ENCODE data around the gene TUBB1.

The TUBB1 gene

DNA sequence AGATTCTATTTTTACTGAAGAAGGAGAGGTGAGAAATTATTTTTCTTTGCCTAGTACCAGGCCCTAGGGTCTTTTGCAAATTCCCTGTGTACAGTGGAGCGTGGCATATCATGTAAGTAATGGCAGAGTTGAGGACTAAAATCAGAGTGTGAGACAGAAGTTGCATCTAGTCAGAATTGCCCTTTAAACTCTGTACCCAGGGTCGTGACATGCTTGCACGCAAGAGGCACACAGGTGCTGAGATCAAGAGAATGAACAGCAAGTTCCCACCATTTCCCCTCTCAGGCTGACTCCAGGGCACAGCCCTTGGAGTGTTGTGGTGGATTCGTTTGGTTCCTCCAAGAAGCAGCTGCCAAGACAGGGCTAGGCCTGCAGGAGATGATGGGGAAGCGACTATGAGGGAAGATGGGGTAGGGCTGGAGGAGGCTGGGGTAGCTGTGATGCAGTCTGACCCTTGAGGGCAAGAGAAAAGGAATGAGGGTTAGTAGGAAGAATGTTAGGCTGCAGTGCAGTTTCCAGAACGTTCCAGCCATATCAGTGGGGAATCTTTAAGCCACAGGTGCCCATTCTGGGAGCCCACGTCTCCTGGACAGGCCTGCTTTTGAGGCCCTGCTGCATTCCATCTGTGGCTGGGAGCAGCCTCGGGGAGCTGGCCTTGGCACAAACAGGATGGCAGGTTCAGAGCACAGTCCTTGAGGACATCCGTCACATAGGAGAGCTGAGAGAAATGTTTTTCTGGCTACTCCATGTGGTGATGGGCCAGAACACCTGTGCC, 31.3 kb upstream of the TUBB1 start:
- H3K4me3 ChIP-seq (ENCODE audit: low read depth, low read length), result no peak overlapping the region

GRCh38 chr20:58988565-58988882, 30.7 kb upstream of the TUBB1 start:
- DNase-seq (ENCODE audit: low read depth), result no peak
- H3K4me3 ChIP-seq (ENCODE audit: low read depth, low read length), result no peak overlapping the region

More for the DNA sequence above, 31.3 kb upstream of the TUBB1 start:
- no peak for DNase-seq (ENCODE audit: low read depth)

GRCh38 chr20:58989196-58989595, 30.0 kb upstream of the TUBB1 start:
- H3K4me3 ChIP-seq (ENCODE audit: low read depth, low read length), result no peak overlapping the region
- no peak for DNase-seq (ENCODE audit: low read depth)

GRCh38 chr20:58990651-58991445, 28.4 kb upstream of the TUBB1 start:
- no peak overlapping the region for H3K4me3 ChIP-seq (ENCODE audit: low read depth, low read length)
- DNase-seq (ENCODE audit: low read depth), result no peak

DNA sequence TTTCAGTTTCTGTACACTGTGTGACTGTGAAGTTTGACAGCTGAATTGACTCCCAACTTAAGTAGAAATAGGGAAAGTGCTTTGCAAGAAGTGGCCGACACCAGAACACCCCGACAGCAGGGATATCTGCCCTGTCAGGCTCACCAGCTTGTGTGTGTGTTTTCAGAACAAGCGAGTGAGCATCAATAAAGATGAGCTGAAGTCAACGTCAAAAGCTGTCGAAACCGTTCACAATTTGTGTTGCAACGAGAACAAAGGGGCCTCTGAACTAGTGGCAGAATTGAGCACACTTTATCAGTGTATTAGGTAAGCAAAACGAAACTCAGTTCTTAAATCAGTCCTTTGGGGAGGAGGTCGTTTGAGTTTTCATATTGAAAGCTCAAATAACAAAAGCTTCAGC, 27.5 kb upstream of the TUBB1 start:
- H3K4me3 ChIP-seq (ENCODE audit: low read depth, low read length), result no peak overlapping the region
- DNase-seq (ENCODE audit: low read depth), result no peak

DNA sequence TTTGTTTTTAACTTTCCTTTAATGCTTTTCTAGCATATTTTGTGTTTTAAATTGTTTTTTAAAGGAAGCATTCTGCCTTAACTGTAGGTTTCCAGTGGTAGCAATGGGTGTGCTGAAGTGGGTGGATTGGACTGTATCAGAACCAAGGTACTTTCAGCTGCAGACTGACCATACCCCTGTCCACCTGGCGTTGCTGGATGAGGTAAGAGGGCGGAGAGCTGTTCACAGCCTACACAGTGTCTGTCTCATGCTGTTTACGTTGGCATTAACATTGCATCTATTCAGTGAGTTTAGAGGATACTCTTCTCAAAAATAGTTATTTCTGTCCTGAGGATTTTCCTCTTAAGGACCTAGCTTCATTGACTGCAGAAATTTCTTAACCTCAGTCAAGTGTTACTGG, 26.3 kb upstream of the TUBB1 start:
- no peak overlapping the region for H3K4me3 ChIP-seq (ENCODE audit: low read depth, low read length)
- DNase-seq (ENCODE audit: low read depth), result no peak

- H3K4me3 ChIP-seq (ENCODE audit: low read depth, low read length), result no peak overlapping the region
- DNase-seq (ENCODE audit: low read depth), result no peak
Observed at GRCh38 chr20:58993332-58994248, 25.6 kb upstream of the TUBB1 start.

DNA sequence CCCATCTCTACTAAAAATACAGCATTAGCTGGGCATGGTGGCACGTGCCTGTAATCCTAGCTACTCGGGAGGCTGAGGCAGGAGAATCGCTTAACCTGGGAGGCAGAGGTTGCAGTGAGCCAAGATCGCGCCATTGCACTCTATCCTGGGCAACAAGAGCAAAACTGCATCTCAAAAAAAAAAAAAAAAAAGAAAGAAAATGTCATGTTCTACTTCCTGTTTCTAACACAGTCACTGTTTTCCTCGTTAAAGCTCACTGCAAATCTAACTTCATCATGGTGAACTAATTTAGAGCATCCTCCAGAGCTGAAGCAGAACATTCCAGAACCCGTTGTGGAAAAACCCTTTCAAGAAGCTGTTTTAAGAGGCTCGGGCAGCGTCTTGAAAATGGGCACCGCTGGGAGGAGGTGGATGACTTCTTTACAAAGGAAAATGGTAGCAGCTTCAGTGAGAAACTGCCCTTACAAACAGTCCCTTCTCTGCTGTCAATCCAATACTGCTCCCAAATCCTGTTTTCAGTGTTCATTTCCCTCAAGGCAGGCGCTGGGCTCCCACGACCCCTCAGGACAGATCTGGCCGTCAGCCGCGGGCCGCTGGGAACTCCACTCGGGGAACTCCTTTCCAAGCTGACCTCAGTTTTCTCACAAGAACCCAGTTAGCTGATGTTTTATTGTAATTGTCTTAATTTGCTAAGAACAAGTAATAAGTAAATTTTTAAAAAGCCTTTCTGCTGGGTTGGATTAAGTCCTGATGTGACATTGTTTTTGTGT, 24.7 kb upstream of the TUBB1 start:
- DNase-seq (ENCODE audit: low read depth), result no peak
- no peak overlapping the region for H3K4me3 ChIP-seq (ENCODE audit: low read depth, low read length)

DNA sequence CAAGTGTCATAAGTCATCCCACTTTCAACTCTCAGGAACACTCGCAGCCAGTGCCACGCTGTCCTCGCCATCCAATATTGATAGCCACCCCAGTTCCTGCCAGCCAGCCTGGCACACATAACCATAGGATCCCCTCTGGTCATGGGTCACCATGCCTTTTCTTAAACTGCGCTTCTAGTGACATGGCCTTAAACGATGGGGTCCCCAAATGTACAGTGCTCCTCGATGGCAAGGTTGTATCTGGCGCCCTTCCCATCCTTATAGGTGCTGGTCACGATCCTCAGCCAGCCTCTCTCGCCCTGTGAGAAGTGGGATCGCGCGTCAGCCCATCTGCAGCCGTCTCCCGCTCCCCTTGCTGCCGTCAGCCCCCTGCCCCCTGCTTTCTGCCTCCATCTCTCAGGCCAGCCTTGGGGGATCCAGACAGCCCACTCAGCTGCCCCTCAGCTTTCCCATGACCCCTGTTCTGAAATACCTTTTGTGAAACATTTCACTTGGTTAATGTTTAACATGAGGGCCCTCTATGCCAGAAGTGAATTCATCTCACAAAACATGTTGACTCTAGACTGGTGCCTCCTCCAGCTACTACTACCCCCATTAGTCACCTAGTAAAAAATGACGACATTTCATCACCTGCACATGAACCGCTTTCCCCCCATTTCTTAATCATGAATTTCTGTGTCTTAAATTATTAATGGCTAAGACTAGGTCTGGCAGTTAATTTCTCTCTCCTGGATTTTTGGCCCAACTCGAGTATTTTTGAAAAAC, 23.6 kb upstream of the TUBB1 start:
- no peak for DNase-seq (ENCODE audit: low read depth)
- H3K4me3 ChIP-seq (ENCODE audit: low read depth, low read length), result no peak overlapping the region

- H3K4me3 ChIP-seq (ENCODE audit: low read depth, low read length), result no peak overlapping the region
- DNase-seq (ENCODE audit: low read depth), result no peak
Observed at GRCh38 chr20:58996226-58996611, 23.0 kb upstream of the TUBB1 start.

- no peak overlapping the region for H3K4me3 ChIP-seq (ENCODE audit: low read depth, low read length)
- DNase-seq (ENCODE audit: low read depth), result no peak
Observed at GRCh38 chr20:58997141-58997770, 22.0 kb upstream of the TUBB1 start.

DNA sequence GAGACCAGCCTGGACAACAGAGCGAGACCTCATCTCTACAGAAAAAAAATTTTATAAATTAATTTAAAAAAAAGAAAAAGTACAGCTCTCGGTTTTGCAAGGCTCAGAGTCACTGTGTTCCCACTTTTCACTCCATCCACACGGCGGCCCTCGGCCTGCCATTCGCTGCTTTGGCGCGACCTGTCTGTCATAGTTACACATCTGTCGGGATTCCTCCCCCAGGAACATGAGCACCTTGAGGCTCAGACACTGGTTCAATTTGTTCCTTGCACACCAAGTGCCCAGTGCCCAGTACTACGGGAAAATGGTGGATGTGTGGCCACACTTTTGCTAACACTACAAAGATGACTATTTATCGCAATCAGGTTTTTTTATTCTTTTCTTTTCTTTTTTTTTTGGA, 20.6 kb upstream of the TUBB1 start:
- H3K4me3 ChIP-seq (ENCODE audit: low read depth, low read length), result no peak overlapping the region
- no peak for DNase-seq (ENCODE audit: low read depth)

DNA sequence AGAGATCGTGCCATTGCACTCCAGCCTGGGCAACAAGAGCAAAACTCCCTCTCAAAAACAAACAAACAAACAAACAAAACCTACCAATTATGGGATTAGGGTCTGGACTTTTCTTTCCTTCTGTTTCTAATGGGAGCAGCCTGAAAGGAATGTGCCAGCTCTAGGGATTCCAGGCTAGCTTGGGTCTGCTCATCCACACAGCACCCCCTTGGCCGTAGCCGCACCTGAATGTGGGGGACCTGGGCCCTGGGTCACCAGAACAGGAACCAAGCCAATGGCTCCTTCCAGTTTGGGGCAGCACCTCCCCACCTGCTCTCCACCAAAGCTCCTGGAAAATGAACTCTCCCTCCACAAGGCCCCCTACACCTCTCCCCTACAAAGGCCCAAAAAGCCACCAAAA, 18.9 kb upstream of the TUBB1 start:
- DNase-seq (ENCODE audit: low read depth), result no peak
- H3K4me3 ChIP-seq (ENCODE audit: low read depth, low read length), result no peak overlapping the region

GRCh38 chr20:59001068-59001448, 18.2 kb upstream of the TUBB1 start:
- no peak for DNase-seq (ENCODE audit: low read depth)
- no peak overlapping the region for H3K4me3 ChIP-seq (ENCODE audit: low read depth, low read length)

GRCh38 chr20:59001449-59002171, 17.6 kb upstream of the TUBB1 start:
- no peak for DNase-seq (ENCODE audit: low read depth)
- no peak overlapping the region for H3K4me3 ChIP-seq (ENCODE audit: low read depth, low read length)

DNA sequence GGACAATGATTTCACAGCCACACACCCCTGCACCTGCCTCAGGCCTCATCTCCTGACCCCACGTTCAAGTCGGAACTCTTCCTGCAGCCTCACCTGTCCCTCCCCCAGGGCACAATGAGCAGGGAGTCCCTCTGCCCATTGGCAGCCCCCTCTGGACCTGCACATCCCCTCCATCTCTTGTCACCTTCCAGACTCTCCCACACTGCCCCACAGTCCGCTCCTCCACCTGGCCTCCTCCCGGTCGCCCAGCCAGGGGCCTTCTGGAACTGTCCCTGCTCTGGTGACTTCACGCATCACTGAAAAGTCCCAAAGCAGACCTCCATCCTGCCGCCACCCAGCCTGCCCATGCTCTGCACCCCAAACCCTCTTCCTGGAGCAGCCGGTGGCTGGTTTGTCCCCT, 16.8 kb upstream of the TUBB1 start:
- no peak overlapping the region for H3K4me3 ChIP-seq (ENCODE audit: low read depth, low read length)
- no peak for DNase-seq (ENCODE audit: low read depth)

GRCh38 chr20:59002874-59003399, 16.3 kb upstream of the TUBB1 start:
- no peak overlapping the region for H3K4me3 ChIP-seq (ENCODE audit: low read depth, low read length)
- no peak for DNase-seq (ENCODE audit: low read depth)
